Mesendoderm (in vitro differentiated cells): ENCODE measurements around the gene CDC42EP3.

ENCODE experiments used
- DNase-seq: peaks from one replicate; pipeline ENCODE4 v3.0.0; 2013
- H2AK5ac ChIP-seq: 2 replicates; pipeline ENCODE4 v1.6.1; 2013; ENCODE audit warnings: low read length, inconsistent platforms
- H2BK120ac ChIP-seq: 2 replicates; pipeline ENCODE4 v1.6.1; 2013; ENCODE audit warnings: low read depth, mild to moderate bottlenecking, low read length, moderate library complexity, mixed read lengths
- H2BK15ac ChIP-seq: replicated peaks from 2 replicates; pipeline ENCODE4 v1.6.1; 2013; ENCODE audit warnings: low read depth, mild to moderate bottlenecking, moderate library complexity
- H2BK5ac ChIP-seq: 2 replicates; pipeline ENCODE4 v1.6.1; 2013; ENCODE audit warnings: low read length, inconsistent platforms
- H3K18ac ChIP-seq: 2 replicates; pipeline ENCODE4 v1.6.1; 2013; ENCODE audit warnings: mild to moderate bottlenecking, low read length, mixed read lengths
- H3K23ac ChIP-seq: one replicate; pipeline ENCODE4 v1.6.1; 2013; ENCODE audit warnings: low read length
- H3K27ac ChIP-seq: 2 replicates; pipeline ENCODE4 v1.5.1; 2013; ENCODE audit warnings: low read depth, mild to moderate bottlenecking, inconsistent platforms, low read length, moderate library complexity
- H3K27me3 ChIP-seq: 2 replicates; pipeline ENCODE4 v1.6.1; 2013; ENCODE audit warnings: low read length, control low read depth, mild to moderate bottlenecking, inconsistent platforms; ENCODE audit not compliant: insufficient read depth, poor library complexity
- H3K36me3 ChIP-seq: 2 replicates; pipeline ENCODE4 v1.6.1; 2013; ENCODE audit warnings: low read length, inconsistent platforms; ENCODE audit not compliant: control insufficient read depth, insufficient read depth
- H3K4ac ChIP-seq: one replicate; pipeline ENCODE4 v1.6.1; 2013; ENCODE audit warnings: low read depth, mild to moderate bottlenecking, low read length, moderate library complexity
- H3K4me1 ChIP-seq: 2 replicates; pipeline ENCODE4 v1.6.1; 2013; ENCODE audit warnings: low read depth, low read length, inconsistent platforms; ENCODE audit not compliant: control insufficient read depth
- H3K4me2 ChIP-seq: 2 replicates; pipeline ENCODE4 v1.6.1; 2013; ENCODE audit warnings: low read length
- H3K4me3 ChIP-seq: 2 replicates; pipeline ENCODE4 v1.5.1; 2013; ENCODE audit warnings: mild to moderate bottlenecking, low read length
- H3K56ac ChIP-seq: one replicate; pipeline ENCODE4 v1.6.1; 2013; ENCODE audit warnings: low read length
- H3K79me1 ChIP-seq: 2 replicates; pipeline ENCODE4 v1.6.1; 2013; ENCODE audit warnings: low read length, inconsistent platforms
- H3K79me2 ChIP-seq: 2 replicates; pipeline ENCODE4 v1.6.1; 2013; ENCODE audit warnings: mild to moderate bottlenecking, low read length; ENCODE audit not compliant: control insufficient read depth, insufficient read depth
- H3K9ac ChIP-seq: 2 replicates; pipeline ENCODE4 v1.6.1; 2013; ENCODE audit warnings: low read length, inconsistent platforms
- H4K5ac ChIP-seq: one replicate; pipeline ENCODE4 v1.6.1; 2013; ENCODE audit warnings: low read length
- H4K8ac ChIP-seq: one replicate; pipeline ENCODE4 v1.6.1; 2013; ENCODE audit warnings: low read depth, mild to moderate bottlenecking, control low read depth, low read length, moderate library complexity
- WGBS: extraction: QIAGEN DNeasy Blood & Tissue Kit; methylation state at CpG from one replicate; pipeline ENCODE4 v1.1.7; 2013; ENCODE audit warnings: low lambda C conversion rate, missing lambda C conversion rate; ENCODE audit not compliant: insufficient coverage; ENCODE audit errors: extremely low coverage; 5-methylcytosine and 5-hydroxymethylcytosine counted together

Gene CDC42EP3

DNA sequence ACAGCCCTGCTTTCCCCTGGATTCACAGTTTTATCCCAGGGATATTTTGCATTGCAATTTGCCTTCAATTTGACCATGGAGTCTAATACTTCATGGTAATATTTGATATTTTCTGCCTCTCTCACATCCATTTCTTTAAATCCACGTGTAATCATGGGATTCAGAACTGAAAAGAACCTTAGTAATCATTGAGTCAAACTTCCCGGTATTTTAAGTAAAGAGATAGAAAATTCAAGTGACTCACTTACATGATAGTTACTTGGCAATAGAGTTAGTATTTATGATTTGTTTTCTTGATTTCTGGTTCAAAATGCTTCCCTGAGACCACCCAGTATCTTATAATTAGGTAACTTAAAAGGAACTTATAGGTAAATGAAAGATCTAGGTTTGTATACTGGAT is 33.7 kb upstream of the CDC42EP3 start:
- Histone ChIP-seq H3K27me3 (peaks cover 2% of the 10 kb centered on the region), H3K36me3 (no peaks in the 10 kb centered on the region), H4K8ac (no peak overlapping the region), H2BK120ac (no peak overlapping the region), H3K4ac (peak overlapping the region; percentile 55), H2BK5ac (no peak overlapping the region), H3K79me2 (no peaks in the 10 kb centered on the region), H3K4me1 (no peaks in the 10 kb centered on the region), H2BK15ac (no peak overlapping the region), H3K23ac (no peak overlapping the region), H3K18ac (no peak overlapping the region), H4K5ac (no peak overlapping the region), H3K27ac (no peak overlapping the region), H3K79me1 (no peaks in the 10 kb centered on the region), H2AK5ac (no peak overlapping the region), H3K4me2 (no peak overlapping the region), H3K56ac (no peak overlapping the region), H3K9ac (no peak overlapping the region), H3K4me3 (no peak overlapping the region)
- DNase-seq = no peak
- WGBS = no CpG with 5 or more reads among the region's 2 CpGs

DNA sequence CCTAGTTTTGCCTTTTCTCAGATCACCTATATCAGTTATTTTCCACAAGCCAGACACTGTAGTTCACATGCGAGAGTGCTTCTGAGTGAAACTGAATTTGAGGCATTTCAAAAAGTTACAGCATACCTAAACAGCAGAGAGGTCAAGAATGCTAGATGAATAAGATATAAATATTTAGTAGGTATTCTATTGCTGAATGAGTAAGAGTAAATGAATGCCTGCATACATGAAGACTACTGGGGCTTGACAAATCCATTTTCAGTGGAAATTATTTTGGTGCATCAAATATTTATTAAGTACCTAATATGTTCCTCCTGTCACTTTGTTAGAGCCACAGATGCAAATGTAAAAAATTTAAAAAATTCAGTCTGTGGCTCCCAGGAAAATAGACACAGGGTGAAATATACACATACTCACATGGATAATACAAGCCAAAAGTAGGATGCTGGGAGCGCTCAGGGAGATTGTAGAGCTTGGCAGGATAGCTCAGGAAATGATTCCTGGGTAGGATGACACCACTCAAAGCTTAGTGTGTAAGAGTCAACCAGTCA is 27.6 kb upstream of the CDC42EP3 start:
- Histone ChIP-seq H3K27ac (no peak overlapping the region), H3K4ac (no peak overlapping the region), H3K18ac (peak overlapping the region; percentile 43), H2AK5ac (no peak overlapping the region), H3K23ac (no peak overlapping the region), H3K9ac (no peak overlapping the region), H3K4me1 (no peaks in the 10 kb centered on the region), H3K4me2 (no peak overlapping the region), H3K27me3 (no peaks in the 10 kb centered on the region), H3K36me3 (no peaks in the 10 kb centered on the region), H2BK15ac (no peak overlapping the region), H3K79me2 (no peaks in the 10 kb centered on the region), H3K56ac (no peak overlapping the region), H3K4me3 (no peak overlapping the region), H2BK120ac (no peak overlapping the region), H3K79me1 (no peaks in the 10 kb centered on the region), H2BK5ac (no peak overlapping the region), H4K5ac (no peak overlapping the region), H4K8ac (no peak overlapping the region)
- DNase-seq = no peak
- WGBS = no CpG with 5 or more reads among the region's 2 CpGs

DNA sequence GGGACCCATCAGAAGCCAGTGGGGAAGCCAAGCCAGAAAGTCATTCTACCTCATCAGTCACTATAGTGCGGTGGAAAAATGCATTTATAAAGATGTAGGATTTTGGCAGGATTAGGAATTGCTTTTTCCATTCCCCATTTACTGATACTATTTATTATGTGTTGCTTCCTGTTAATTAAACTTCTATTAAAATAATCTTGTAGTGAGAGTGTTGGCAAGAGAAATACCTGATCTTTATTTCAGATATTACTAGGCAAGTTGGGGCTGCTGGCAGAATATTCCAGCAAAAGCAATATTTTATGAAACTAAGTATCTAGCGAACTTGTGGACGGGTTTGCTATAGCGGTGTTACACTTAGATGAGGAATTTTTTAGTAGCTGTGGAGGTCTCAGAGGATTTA is 23.9 kb upstream of the CDC42EP3 start:
- Histone ChIP-seq H3K9ac (no peak overlapping the region), H3K79me1 (no peaks in the 10 kb centered on the region), H4K8ac (no peak overlapping the region), H3K18ac (no peak overlapping the region), H3K4me1 (no peaks in the 10 kb centered on the region), H3K23ac (no peak overlapping the region), H3K56ac (no peak overlapping the region), H2BK120ac (no peak overlapping the region), H3K27ac (no peak overlapping the region), H3K79me2 (no peaks in the 10 kb centered on the region), H4K5ac (no peak overlapping the region), H3K27me3 (no peaks in the 10 kb centered on the region), H3K36me3 (no peaks in the 10 kb centered on the region), H3K4ac (no peak overlapping the region), H2AK5ac (no peak overlapping the region), H3K4me3 (no peak overlapping the region), H2BK5ac (no peak overlapping the region), H3K4me2 (no peak overlapping the region), H2BK15ac (no peak overlapping the region)
- no peak for DNase-seq
- no CpG with 5 or more reads among the region's 4 CpGs for WGBS

DNA sequence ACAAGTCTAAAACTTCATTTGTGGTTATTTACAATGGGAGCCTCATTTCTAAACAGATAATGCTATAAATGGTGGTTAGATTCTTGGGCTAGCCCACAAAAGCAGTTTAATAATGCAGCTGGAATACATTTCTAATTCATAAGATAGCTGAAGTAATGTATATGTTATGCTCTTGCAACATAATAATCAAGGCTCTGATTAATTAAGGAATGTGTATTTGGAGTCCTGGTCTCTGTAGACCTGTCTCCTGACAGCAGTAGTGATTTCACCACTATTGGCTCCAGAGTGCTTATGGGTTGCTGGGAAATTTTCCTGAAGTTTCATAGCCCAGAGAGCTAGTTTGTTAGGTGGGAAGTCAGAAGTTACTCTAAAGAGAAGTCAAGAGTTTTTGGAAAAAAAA is 21.3 kb upstream of the CDC42EP3 start:
- DNase-seq = no peak
- Histone ChIP-seq H3K4me3 (no peak overlapping the region), H3K79me2 (no peaks in the 10 kb centered on the region)

DNA sequence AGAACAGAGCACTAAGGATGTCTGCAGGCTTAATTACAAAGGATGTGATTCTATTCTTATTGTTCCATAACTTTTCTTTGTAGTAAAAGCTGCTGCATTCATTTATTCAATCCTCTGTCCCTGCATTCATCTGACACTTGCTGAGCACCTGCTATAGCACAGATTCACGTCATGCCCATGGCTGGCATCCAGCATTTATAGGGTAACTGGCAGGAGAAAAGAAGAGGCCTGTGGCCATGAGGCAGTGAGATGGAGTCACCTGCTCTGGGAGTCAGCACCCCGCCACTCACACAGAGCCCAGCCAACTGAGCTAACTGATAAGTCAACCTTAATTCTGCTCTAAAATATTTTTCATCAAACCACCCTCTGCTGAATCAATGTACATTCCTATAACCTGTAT is 18.3 kb upstream of the CDC42EP3 start:
- H3K4me1 ChIP-seq = peaks cover 10% of the 10 kb centered on the region
- no peak overlapping the region for H2BK120ac ChIP-seq
- DNase-seq = no peak
- no peak overlapping the region for H3K9ac ChIP-seq
- no peak overlapping the region for H4K5ac ChIP-seq
- H3K27ac ChIP-seq = peak overlapping the region; percentile 63
- H3K56ac ChIP-seq = no peak overlapping the region
- H3K4me2 ChIP-seq = no peak overlapping the region
- H3K79me2 ChIP-seq = no peaks in the 10 kb centered on the region
- no peak overlapping the region for H3K18ac ChIP-seq
- H3K4me3 ChIP-seq = no peak overlapping the region
- H3K23ac ChIP-seq = no peak overlapping the region
- H2BK15ac ChIP-seq = no peak overlapping the region
- H2AK5ac ChIP-seq = no peak overlapping the region
- no peak overlapping the region for H4K8ac ChIP-seq
- no peaks in the 10 kb centered on the region for H3K79me1 ChIP-seq
- H3K4ac ChIP-seq = no peak overlapping the region
- WGBS = no CpG with 5 or more reads among the region's 2 CpGs
- no peaks in the 10 kb centered on the region for H3K36me3 ChIP-seq
- no peak overlapping the region for H2BK5ac ChIP-seq
- no peaks in the 10 kb centered on the region for H3K27me3 ChIP-seq

More for the DNA sequence above, 21.3 kb upstream of the CDC42EP3 start:
- H4K5ac ChIP-seq = no peak overlapping the region
- no peak overlapping the region for H2BK120ac ChIP-seq
- H4K8ac ChIP-seq = no peak overlapping the region
- no peak overlapping the region for H3K4ac ChIP-seq
- no peak overlapping the region for H3K56ac ChIP-seq
- H3K4me2 ChIP-seq = no peak overlapping the region
- H3K9ac ChIP-seq = no peak overlapping the region
- H3K18ac ChIP-seq = no peak overlapping the region
- H2BK5ac ChIP-seq = no peak overlapping the region
- no peak overlapping the region for H3K23ac ChIP-seq
- H3K4me1 ChIP-seq = peaks cover 10% of the 10 kb centered on the region
- no peak overlapping the region for H3K27ac ChIP-seq
- H3K79me1 ChIP-seq = no peaks in the 10 kb centered on the region
- H3K27me3 ChIP-seq = no peaks in the 10 kb centered on the region
- no peak overlapping the region for H2AK5ac ChIP-seq
- no peak overlapping the region for H2BK15ac ChIP-seq
- H3K36me3 ChIP-seq = no peaks in the 10 kb centered on the region

DNA sequence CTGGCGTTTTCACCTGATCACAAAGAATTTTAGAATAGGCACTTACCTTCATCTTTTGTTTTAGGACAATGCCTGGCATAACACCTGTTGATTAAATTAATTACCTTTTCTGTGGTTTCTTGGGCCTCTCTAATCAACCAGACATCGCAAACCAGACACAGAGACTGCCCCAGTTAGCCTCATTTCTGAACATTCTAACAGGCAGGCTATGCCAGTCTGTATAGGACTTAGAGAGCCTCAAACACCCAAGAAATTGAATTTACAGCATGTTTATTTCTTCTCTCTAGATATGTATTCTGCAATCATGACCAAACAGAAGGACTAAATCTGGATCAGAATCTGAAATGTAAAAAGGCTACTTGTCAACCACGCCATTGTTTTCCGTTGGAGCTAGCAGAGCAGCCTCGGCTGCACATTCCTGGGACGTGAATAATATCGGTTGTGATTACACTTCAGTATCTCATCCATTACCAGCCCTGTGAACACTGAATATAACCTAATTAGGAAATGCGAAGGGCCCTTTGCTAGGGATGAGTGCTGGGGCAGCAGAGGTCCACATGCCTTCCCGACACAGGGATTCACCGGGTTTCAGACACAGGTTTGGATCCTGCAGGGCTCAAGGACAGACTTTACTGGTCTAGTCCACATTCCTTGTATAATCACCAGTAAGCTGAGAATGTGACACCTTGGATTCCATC is 17.5 kb upstream of the CDC42EP3 start:
- H3K79me1 ChIP-seq = no peaks in the 10 kb centered on the region
- H3K27me3 ChIP-seq = no peaks in the 10 kb centered on the region
- no peak overlapping the region for H3K4me2 ChIP-seq
- H3K4ac ChIP-seq = no peak overlapping the region
- no peak overlapping the region for H2AK5ac ChIP-seq
- no peak overlapping the region for H3K9ac ChIP-seq
- WGBS = no CpG with 5 or more reads among the region's 10 CpGs
- H3K27ac ChIP-seq = peak overlapping the region; percentile 52
- peak overlapping the region; percentile 60 for H3K18ac ChIP-seq
- peak overlapping the region; percentile 65 for H3K56ac ChIP-seq
- no peak overlapping the region for H3K23ac ChIP-seq
- H4K5ac ChIP-seq = no peak overlapping the region
- peak overlapping the region; percentile 48 for H2BK5ac ChIP-seq
- no peaks in the 10 kb centered on the region for H3K36me3 ChIP-seq
- H3K4me1 ChIP-seq = peaks cover 10% of the 10 kb centered on the region
- no peak overlapping the region for H2BK15ac ChIP-seq
- H4K8ac ChIP-seq = no peak overlapping the region
- H2BK120ac ChIP-seq = no peak overlapping the region
- no peaks in the 10 kb centered on the region for H3K79me2 ChIP-seq
- DNase-seq = peak; percentile 97
- H3K4me3 ChIP-seq = no peak overlapping the region
